Lower leg skin (tissue), 4 donors: ENCODE results near the gene TENT4A. TPM values are rescaled to one million over a fixed set of nuclear protein-coding genes. Genes with fewer than 3 reads are reported as not detected.

ENCODE experiments used
- DNase-seq, 2 donors: peaks; one replicate each; pipeline ENCODE4 v3.0.0-alpha.2; 2019; ENCODE audit warnings: low spot score in 2 of 2
- H3K4me3 ChIP-seq: fragments of 200-600 bp; sonication (generic); 2 replicates; pipeline ENCODE4 v1.5.1; 2017; ENCODE audit warnings: mild to moderate bottlenecking, low read depth; ENCODE audit not compliant: poor library complexity, severe bottlenecking
- CTCF ChIP-seq, 3 donors: fragments of 450-650 bp; IDR thresholded peaks; one replicate each; pipeline ENCODE4 v1.5.1; 2016; ENCODE audit warnings: antibody characterized with exemption in 3 of 3, mild to moderate bottlenecking in 3 of 3, moderate library complexity in 2 of 3
- POLR2A ChIP-seq, 2 donors: fragments of 450-650 bp; IDR thresholded peaks; one replicate each; pipeline ENCODE4 v1.6.1; 2016 to 2017; ENCODE audit warnings: antibody characterized with exemption in 2 of 2, mild to moderate bottlenecking in 1 of 2, moderate library complexity in 1 of 2
- WGBS, 2 donors: methylation state at CpG; one replicate each; pipeline ENCODE4 v1.1.5; 2018; 5-methylcytosine and 5-hydroxymethylcytosine counted together
- intact Hi-C: fragments of 100-400 bp; cut with DNase I; formaldehyde crosslinking; loops from one replicate; pipeline ENCODE4 v1.15.0; 2023; ENCODE audit warnings: low total_unique reads
- total RNA-seq, 4 donors: library from RNA; depleted of rRNA; stranded (reverse); fragments of >200 nt; gene quantifications; one replicate each; pipeline ENCODE4 v1.1.0, GENCODE V29; 2016

TENT4A gene
- total RNA-seq, 4 donors from 2014 or later: 12.9 to 51.6 (median 21.6) TPM

DNA sequence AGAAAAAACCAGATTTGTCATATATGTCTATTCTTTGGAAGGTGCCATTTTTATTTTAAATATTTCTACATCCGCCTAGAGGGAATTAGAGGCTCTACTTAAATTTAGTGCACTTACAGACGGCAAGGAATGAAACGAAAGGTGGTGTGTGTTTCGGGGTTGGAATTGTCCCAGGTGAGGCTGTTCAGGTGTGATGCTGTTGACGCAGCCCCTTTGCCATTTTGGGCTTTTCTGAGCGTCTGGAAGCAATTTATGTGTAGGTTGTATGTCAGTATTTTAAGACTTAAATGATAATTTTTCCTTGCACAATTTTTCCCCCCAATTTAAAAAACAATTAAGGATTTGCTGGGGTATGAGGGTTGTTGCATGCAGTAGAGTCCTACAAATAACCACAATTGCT, 2.0 kb downstream of the TENT4A start:
- intact Hi-C loops: no loop called here

GRCh38 chr5:6715758-6716628, 2.8 kb downstream of the TENT4A start:
- intact Hi-C loops: no loop called here
- peak in 1 of 2 donors; percentile 66 for DNase-seq
- 37 to 46% methylated on average over 17 of the region's 17 CpGs for WGBS, 2 donors

More for the DNA sequence above, 2.0 kb downstream of the TENT4A start:
- TF ChIP-seq POLR2A (IDR thresholded peaks at IDR 0.05) (no peak), CTCF (IDR thresholded peaks at IDR 0.05) (no peak)
- DNase-seq: peak in 1 of 2 donors; percentile 13
- no peak overlapping the region for H3K4me3 ChIP-seq
- WGBS, 2 donors: 38 to 40% methylated on average over 6 of the region's 6 CpGs

DNA sequence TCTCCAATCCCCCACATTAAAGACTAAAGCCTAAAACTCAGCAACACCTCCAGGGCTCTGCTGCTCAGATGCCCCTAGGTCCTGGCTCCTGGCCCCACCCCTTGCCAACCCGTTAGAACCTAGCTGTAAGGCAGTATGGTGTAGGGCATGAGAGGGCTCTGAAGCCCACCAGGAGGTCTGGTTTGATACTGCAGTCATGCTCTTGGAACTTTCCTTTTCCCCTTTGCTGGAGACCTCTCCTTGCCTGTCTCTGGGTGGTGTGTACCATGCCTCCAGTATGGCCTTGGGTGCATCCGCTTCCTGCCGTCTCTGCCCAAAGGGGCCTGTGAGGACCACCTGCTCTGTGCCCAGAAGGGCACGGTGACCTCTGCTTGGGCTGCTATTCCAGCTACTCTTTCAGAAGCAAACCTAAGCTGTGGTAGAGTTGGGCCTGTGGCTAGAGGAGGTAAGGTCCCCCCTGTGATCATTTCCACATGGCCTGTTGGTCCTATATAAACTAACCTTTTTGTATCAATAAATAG, 3.5 kb downstream of the TENT4A start:
- peak in 1 of 2 donors; percentile 73 for DNase-seq
- TF ChIP-seq POLR2A (IDR thresholded peaks at IDR 0.05) (no peak), CTCF (IDR thresholded peaks at IDR 0.05) (no peak)
- WGBS, 2 donors: 72 to 78% methylated on average over 4 of the region's 4 CpGs
- H3K4me3 ChIP-seq: no peak overlapping the region
- intact Hi-C loops: no loop called here

More at GRCh38 chr5:6715758-6716628, 2.8 kb downstream of the TENT4A start:
- no peak overlapping the region for H3K4me3 ChIP-seq
- TF ChIP-seq CTCF (IDR thresholded peaks at IDR 0.05) (no peak), POLR2A (IDR thresholded peaks at IDR 0.05) (no peak)

GRCh38 chr5:6717247-6717646, 4.0 kb downstream of the TENT4A start:
- DNase-seq: peak in 1 of 2 donors; percentile 48
- TF ChIP-seq POLR2A (IDR thresholded peaks at IDR 0.05) (no peak), CTCF (IDR thresholded peaks at IDR 0.05) (no peak)
- no peak overlapping the region for H3K4me3 ChIP-seq
- intact Hi-C loops: no loop called here

- intact Hi-C loops: no loop called here
- H3K4me3 ChIP-seq: no peak overlapping the region
- 51 to 59% methylated on average over 4 of the region's 4 CpGs for WGBS, 2 donors
- TF ChIP-seq POLR2A (IDR thresholded peaks at IDR 0.05) (no peak), CTCF (IDR thresholded peaks at IDR 0.05) (no peak)
- DNase-seq: peak in 1 of 2 donors; percentile 54
Observed at GRCh38 chr5:6717687-6718086, 4.5 kb downstream of the TENT4A start.
